Hypothalamus (tissue), 51 donors: ENCODE measurements around the gene B4GALT6.

Experiments
- DNase-seq, 51 donors: peaks; one replicate each; lab custom pipeline; 2025; lab: John Stamatoyannopoulos, UW

B4GALT6 gene

DNA sequence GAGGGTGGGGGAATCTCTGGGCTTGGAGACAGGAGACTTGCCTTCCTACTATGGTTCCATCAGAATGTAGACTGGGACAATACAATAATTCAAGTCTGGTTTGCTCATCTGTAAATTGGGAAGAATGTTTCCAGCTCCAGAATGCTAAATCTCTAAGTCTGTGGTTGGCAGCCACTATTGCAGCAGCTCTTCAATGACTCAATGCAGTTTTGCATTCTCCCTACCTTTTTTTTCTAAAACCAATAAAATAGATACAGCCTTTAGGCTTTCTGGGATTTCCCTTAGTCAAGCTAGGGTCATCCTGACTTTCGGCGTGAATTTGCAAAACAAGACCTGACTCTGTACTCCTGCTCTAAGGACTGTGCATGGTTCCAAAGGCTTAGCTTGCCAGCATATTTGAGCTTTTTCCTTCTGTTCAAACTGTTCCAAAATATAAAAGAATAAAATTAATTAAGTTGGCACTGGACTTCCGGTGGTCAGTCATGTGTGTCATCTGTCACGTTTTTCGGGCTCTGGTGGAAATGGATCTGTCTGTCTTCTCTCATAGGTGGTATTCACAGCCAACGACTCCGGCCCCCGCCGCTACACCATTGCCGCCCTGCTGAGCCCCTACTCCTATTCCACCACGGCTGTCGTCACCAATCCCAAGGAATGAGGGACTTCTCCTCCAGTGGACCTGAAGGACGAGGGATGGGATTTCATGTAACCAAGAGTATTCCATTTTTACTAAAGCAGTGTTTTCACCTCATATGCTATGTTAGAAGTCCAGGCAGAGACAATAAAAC is 86.2 kb downstream of the B4GALT6 start:
- no peak for DNase-seq

- DNase-seq, result no peak
Measured at GRCh38 chr18:31596081-31596872, 88.1 kb downstream of the B4GALT6 start.

DNA sequence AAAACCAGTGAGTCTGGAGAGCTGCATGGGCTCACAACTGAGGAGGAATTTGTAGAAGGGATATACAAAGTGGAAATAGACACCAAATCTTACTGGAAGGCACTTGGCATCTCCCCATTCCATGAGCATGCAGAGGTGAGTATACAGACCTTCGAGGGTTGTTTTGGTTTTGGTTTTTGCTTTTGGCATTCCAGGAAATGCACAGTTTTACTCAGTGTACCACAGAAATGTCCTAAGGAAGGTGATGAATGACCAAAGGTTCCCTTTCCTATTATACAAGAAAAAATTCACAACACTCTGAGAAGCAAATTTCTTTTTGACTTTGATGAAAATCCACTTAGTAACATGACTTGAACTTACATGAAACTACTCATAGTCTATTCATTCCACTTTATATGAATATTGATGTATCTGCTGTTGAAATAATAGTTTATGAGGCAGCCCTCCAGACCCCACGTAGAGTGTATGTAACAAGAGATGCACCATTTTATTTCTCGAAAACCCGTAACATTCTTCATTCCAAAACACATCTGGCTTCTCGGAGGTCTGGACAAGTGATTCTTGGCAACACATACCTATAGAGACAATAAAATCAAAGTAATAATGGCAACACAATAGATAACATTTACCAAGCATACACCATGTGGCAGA is 89.1 kb downstream of the B4GALT6 start:
- DNase-seq, result no peak

DNA sequence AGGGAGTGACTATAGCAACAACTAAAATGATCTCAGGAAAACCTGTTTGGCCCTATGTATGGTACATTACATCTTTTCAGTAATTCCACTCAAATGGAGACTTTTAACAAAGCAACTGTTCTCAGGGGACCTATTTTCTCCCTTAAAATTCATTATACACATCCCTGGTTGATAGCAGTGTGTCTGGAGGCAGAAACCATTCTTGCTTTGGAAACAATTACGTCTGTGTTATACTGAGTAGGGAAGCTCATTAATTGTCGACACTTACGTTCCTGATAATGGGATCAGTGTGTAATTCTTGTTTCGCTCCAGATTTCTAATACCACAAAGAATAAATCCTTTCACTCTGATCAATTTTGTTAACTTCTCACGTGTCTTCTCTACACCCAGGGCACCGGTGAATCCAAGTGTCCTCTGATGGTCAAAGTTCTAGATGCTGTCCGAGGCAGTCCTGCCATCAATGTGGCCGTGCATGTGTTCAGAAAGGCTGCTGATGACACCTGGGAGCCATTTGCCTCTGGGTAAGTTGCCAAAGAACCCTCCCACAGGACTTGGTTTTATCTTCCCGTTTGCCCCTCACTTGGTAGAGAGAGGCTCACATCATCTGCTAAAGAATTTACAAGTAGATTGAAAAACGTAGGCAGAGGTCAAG is 91.7 kb downstream of the B4GALT6 start:
- DNase-seq, result no peak

GRCh38 chr18:31591628-31592027 is 92.8 kb downstream of the B4GALT6 start, which contains the start of gene TTR:
Gene TTR, plus strand, starts transcription at chr18:31591877. Its CDS starts 26 bp downstream, at chr18:31591903.
- no peak for DNase-seq

DNA sequence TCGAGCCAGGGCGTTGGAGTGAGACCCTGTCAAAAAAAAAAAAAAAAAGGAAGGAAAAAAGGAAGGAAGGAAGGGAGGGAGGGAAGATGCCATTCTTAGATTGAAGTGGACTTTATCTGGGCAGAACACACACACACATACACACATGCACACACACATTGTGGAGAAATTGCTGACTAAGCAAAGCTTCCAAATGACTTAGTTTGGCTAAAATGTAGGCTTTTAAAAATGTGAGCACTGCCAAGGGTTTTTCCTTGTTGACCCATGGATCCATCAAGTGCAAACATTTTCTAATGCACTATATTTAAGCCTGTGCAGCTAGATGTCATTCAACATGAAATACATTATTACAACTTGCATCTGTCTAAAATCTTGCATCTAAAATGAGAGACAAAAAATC is 93.3 kb downstream of the B4GALT6 start:
- no peak for DNase-seq

GRCh38 chr18:31590570-31590969 is 93.8 kb downstream of the B4GALT6 start:
- no peak for DNase-seq

DNA sequence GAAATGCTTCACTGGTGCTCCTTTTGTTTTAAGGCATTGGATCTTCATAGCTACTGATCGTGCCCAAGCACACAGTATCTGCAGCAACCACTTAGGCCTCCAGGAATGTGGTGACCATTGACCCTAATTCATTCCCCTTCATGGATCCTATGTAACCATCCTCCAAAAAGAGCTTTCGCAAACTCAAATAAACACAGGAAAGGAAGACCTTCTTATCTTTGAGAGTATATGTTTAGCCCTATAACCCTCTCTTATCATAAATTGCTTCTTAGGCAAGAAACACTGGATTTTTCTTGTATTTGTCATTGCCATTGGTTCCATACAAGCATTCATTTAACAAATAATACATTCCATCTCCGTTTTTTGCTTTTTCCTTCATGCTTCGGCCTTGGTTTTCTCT is 96.9 kb downstream of the B4GALT6 start:
- no peak for DNase-seq

- DNase-seq, result no peak
Measured at GRCh38 chr18:31586616-31587015, 97.8 kb downstream of the B4GALT6 start.

DNA sequence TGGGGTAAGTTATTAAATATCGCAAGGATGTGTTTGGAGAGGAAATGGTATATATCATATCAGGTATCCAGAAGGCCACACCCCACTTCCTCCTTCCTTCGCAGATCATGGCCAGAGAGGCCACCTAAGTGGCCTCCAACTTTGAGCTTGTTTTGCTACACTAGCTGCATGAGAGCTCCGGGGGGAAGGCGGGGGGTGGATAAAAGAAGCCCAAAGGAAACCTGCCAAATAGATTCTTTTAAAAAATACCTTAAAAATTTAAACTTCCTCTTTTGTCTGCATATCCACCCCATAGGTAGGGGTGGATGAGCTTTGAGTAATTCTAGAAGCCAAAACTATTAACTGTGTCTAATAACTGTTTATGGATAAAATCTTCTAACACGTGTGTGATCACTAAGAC is 98.4 kb downstream of the B4GALT6 start:
- DNase-seq, result no peak

GRCh38 chr18:31583185-31583854 is 101.1 kb downstream of the B4GALT6 start:
- DNase-seq, result no peak

GRCh38 chr18:31581498-31582197 is 102.7 kb downstream of the B4GALT6 start:
- DNase-seq, result no peak

GRCh38 chr18:31579375-31579774 is 105.0 kb downstream of the B4GALT6 start:
- DNase-seq, result no peak

DNA sequence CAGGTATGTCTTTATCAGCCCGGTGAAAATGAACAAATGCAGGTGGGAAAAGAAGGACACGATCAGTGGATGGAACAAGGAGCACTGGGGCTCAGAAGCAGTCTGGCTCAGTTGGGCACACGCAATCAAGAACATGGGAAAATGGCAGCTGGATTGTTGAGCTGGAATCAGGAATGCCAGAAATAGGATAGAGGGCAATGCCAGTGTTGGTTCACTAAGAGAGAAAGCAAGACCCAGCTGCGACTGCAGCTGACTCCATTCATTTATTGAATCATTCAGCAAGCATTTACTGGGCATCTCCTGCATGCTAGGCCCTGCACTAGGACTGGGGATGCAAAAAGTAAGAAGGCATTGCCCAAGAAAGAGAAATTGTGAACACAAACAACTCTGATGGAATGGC is 106.3 kb downstream of the B4GALT6 start:
- no peak for DNase-seq

- no peak for DNase-seq
Measured at GRCh38 chr18:31577195-31577594, 107.2 kb downstream of the B4GALT6 start.

GRCh38 chr18:31576670-31577069 is 107.7 kb downstream of the B4GALT6 start:
- no peak for DNase-seq

- DNase-seq, result no peak
Measured at GRCh38 chr18:31575515-31576257, 108.7 kb downstream of the B4GALT6 start.

DNA sequence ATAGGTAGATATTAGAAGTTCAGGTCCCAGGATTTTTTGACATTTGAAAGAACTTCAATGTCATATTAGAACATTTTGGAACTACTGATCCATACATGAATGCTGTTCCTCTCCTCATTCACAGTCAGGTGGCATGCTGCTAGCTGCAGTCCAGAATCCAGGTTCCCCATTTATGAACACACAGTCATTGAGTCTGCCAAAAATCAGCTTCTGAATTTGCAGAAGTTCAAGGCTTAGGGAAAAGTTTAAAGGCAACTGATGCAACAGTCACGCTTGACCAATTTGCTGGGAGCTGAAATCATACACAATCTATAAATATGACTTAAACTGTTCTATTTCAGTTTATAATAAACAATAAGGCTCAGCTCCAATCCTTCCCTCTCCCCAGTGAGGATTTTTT is 110.0 kb downstream of the B4GALT6 start:
- no peak for DNase-seq
